Calu3 (cell line): ENCODE data around the gene ZNF780B. TPM values are rescaled to one million over a fixed set of nuclear protein-coding genes. Genes with fewer than 3 reads are reported as not detected.

Source experiments
- BruUV-seq: library from RNA; stranded (reverse); fragments of 400-500 nt; replicated peaks from 2 replicates; lab custom pipeline; 2021; lab: Mats Ljungman, UMichigan
- CTCF ChIA-PET: fragments of 300-600 bp; sonication (Branson Sonifier 250); formaldehyde crosslinking; loops from one replicate; lab custom pipeline; 2022; ENCODE audit warnings: antibody characterized with exemption; lab: Charles Lee
- DNase-seq: peaks from one replicate; pipeline ENCODE4 v3.0.0; 2022
- H3K27ac Mint-ChIP-seq: one replicate; pipeline ENCODE4 v1.8.0; 2022; ENCODE audit warnings: mixed read lengths; ENCODE audit not compliant: unreplicated experiment
- H3K27me3 Mint-ChIP-seq: one replicate; pipeline ENCODE4 v1.8.0; 2022; ENCODE audit warnings: mixed read lengths; ENCODE audit not compliant: unreplicated experiment
- H3K36me3 Mint-ChIP-seq: one replicate; pipeline ENCODE4 v1.8.0; 2022; ENCODE audit warnings: mild to moderate bottlenecking, moderate library complexity, mixed read lengths; ENCODE audit not compliant: insufficient read depth, unreplicated experiment
- H3K4me1 Mint-ChIP-seq: one replicate; pipeline ENCODE4 v1.8.0; 2022; ENCODE audit warnings: mild to moderate bottlenecking, low read depth, mixed read lengths; ENCODE audit not compliant: unreplicated experiment
- H3K4me3 Mint-ChIP-seq: one replicate; pipeline ENCODE4 v1.8.0; 2022; ENCODE audit warnings: mild to moderate bottlenecking, low read depth, moderate library complexity, mixed read lengths; ENCODE audit not compliant: unreplicated experiment
- H3K9me3 Mint-ChIP-seq: one replicate; pipeline ENCODE4 v1.8.0; 2022; ENCODE audit warnings: low read depth, mixed read lengths; ENCODE audit not compliant: unreplicated experiment
- intact Hi-C: fragments of 100-400 bp; cut with micrococcal nuclease; formaldehyde crosslinking; loops from one replicate; pipeline ENCODE4 v1.10.0; 2022; ENCODE audit not compliant: unreplicated experiment
- total RNA-seq: library from RNA; stranded (reverse); gene quantifications from 2 replicates; pipeline ENCODE4 v1.2.3, GENCODE V29; 2022
- TF ChIP-seq, protein P1 (sequence below): fragments of 200-600 bp; IDR thresholded peaks from one replicate; pipeline ENCODE4 v1.8.0; 2022; ENCODE audit warnings: antibody characterized with exemption; ENCODE audit not compliant: unreplicated experiment

The ZNF780B gene
- total RNA-seq, 1 experiment from 2014 or later = 30.2 TPM

DNA sequence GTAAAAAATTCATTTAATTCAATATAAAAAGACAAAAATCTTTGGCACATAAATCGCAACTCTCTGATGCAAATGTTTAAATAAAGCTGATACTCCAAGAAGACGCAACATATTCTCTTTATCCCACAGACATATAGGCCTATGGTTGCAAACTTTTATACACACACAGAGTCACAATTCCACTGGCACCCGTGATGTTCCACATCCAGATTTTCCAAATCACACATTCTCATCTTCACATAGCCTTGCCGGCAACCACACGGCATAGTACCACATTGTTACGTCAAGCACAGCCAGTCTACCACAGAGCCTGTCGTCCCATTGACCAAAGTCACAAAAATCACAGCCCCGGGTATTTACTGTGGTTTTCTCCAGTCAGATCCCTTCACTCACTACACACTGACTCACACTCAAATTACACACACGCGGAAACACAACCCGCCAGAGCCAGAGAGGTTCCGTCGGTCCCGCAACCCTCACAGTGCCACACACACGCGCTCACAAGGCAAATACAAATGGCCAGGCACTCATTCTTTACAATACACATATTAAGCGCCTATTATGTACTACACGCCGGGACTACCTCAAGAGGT lies 59.7 kb downstream of the ZNF780B start:
- H3K4me3 Mint-ChIP-seq = peak overlapping the region; percentile 96
- intact Hi-C loops = no loop called here
- TSS peak; percentile 91 for BruUV-seq
- TF ChIP-seq, protein P1, sequence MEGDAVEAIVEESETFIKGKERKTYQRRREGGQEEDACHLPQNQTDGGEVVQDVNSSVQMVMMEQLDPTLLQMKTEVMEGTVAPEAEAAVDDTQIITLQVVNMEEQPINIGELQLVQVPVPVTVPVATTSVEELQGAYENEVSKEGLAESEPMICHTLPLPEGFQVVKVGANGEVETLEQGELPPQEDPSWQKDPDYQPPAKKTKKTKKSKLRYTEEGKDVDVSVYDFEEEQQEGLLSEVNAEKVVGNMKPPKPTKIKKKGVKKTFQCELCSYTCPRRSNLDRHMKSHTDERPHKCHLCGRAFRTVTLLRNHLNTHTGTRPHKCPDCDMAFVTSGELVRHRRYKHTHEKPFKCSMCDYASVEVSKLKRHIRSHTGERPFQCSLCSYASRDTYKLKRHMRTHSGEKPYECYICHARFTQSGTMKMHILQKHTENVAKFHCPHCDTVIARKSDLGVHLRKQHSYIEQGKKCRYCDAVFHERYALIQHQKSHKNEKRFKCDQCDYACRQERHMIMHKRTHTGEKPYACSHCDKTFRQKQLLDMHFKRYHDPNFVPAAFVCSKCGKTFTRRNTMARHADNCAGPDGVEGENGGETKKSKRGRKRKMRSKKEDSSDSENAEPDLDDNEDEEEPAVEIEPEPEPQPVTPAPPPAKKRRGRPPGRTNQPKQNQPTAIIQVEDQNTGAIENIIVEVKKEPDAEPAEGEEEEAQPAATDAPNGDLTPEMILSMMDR = no peak
- H3K36me3 Mint-ChIP-seq = peaks cover 13% of the 10 kb centered on the region
- CTCF ChIA-PET = interaction anchor here (2.2 kb wide), 1 partner anchor 26 kb away, joined by 11 read pairs; the partner anchor contains the start of gene PSMC4
- peaks cover 18% of the 10 kb centered on the region for H3K4me1 Mint-ChIP-seq
- peak overlapping the region; percentile 92 for H3K27ac Mint-ChIP-seq
- H3K27me3 Mint-ChIP-seq = no peaks in the 10 kb centered on the region
- DNase-seq = peak; percentile 43
- peaks cover 12% of the 10 kb centered on the region for H3K9me3 Mint-ChIP-seq

DNA sequence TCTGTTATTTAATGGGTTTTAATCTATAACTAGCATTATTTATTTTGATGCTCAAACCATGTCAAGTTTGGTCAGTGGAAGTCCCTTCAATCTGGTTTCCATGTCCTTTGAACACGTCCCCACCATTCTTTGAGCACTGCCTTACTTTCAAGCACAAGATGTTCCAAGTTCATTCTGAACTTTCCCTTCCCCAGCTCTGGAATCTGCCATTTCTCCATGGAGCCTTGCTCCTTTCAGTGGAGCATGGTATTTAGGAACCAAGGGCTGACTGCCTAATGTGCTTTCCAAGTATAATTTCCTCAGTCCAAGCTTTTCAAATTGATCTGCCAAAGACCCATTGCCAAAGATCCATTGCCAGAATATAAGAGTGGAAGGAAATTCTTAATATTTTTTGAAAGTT lies 60.2 kb downstream of the ZNF780B start:
- DNase-seq = no peak
- Mint-ChIP-seq H3K27me3 (no peaks in the 10 kb centered on the region), H3K4me3 (peak overlapping the region; percentile 96), H3K27ac (peak overlapping the region; percentile 92), H3K4me1 (peaks cover 18% of the 10 kb centered on the region), H3K9me3 (peaks cover 12% of the 10 kb centered on the region), H3K36me3 (peaks cover 13% of the 10 kb centered on the region)
- intact Hi-C loops = no loop called here
- TF ChIP-seq, protein P1 = no peak
- BruUV-seq = no TSS peak
- CTCF ChIA-PET = interaction anchor here (2.2 kb wide), 1 partner anchor 26 kb away, joined by 11 read pairs; the partner anchor contains the start of gene PSMC4

DNA sequence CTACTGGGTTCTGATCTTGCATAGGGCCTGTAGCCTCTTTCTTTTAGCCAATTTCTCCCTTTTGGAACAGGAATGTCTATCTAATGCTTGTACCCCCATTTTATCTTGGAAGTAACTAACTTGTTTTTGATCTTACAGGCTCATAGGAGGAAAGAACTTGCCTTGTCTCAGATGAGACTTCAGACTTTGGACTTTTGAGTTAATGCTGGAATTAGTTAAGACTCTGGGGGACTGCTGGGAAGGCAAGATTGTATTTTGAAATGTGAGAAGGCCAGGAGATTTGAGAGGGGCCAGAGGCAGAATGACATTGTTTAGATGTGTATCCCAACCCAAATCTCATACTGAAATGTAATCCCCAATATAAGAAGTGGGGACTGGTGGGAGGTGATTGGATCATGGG lies 61.7 kb downstream of the ZNF780B start:
- Mint-ChIP-seq H3K27me3 (no peaks in the 10 kb centered on the region), H3K4me1 (peaks cover 18% of the 10 kb centered on the region), H3K9me3 (peaks cover 12% of the 10 kb centered on the region), H3K36me3 (peaks cover 13% of the 10 kb centered on the region), H3K4me3 (no peak overlapping the region), H3K27ac (no peak overlapping the region)
- TF ChIP-seq, protein P1 = no peak
- no peak for DNase-seq
- CTCF ChIA-PET = no interaction called here
- intact Hi-C loops = no loop called here
- BruUV-seq = no TSS peak

DNA sequence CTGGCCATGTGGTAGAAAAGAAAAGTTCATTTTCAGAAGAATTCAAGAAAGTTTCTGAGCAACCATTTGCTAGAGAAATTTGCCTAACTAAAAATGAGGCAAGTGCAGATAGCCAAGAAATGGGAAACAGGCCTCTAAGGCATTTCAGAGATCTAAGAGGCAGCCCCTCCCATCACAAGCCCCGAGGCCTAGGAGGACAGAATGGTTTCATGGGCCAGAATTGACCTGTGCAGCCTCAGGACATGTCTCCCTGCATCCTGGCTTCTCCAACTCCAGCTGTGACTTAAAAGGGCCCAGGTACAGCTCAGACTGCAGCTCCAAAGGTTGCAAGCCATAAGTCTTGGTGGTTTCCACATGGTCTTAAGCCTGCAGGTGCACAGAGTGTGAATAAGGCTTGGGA lies 62.4 kb downstream of the ZNF780B start:
- no peak for DNase-seq
- peaks cover 13% of the 10 kb centered on the region for H3K36me3 Mint-ChIP-seq
- no TSS peak for BruUV-seq
- peaks cover 18% of the 10 kb centered on the region for H3K4me1 Mint-ChIP-seq
- H3K27ac Mint-ChIP-seq = no peak overlapping the region
- CTCF ChIA-PET = no interaction called here
- no peak overlapping the region for H3K4me3 Mint-ChIP-seq
- TF ChIP-seq, protein P1 = no peak
- peaks cover 12% of the 10 kb centered on the region for H3K9me3 Mint-ChIP-seq
- no peaks in the 10 kb centered on the region for H3K27me3 Mint-ChIP-seq
- intact Hi-C loops = no loop called here
